DMS 273 (cell line): ENCODE results near the gene RPS6KA3.
"Not testable (repeated sequence)": the region's sequence is repeated elsewhere in the genome, so short reads cannot be mapped to it uniquely, and the experiment has no call there.

Experiments
- DNase-seq: peaks from one replicate; lab custom pipeline; 2025; ENCODE audit not compliant: unreplicated experiment; lab: John Stamatoyannopoulos, UW

Gene RPS6KA3

GRCh38 chrX:20224814-20225487 is 41.8 kb downstream of the RPS6KA3 start:
- DNase-seq: no peak

GRCh38 chrX:20221902-20222301 is 44.8 kb downstream of the RPS6KA3 start:
- no peak for DNase-seq

GRCh38 chrX:20218836-20219505 is 47.7 kb downstream of the RPS6KA3 start:
- peak; percentile 49 for DNase-seq

- DNase-seq: no peak
These were observed 48.8 kb downstream of the RPS6KA3 start for GRCh38 chrX:20217906-20218305.

- DNase-seq: peak; percentile 40
These were observed 49.4 kb downstream of the RPS6KA3 start for GRCh38 chrX:20217271-20217670.

GRCh38 chrX:20215565-20215964 is 51.1 kb downstream of the RPS6KA3 start:
- peak; percentile 38 for DNase-seq

- no peak for DNase-seq
These were observed 54.1 kb downstream of the RPS6KA3 start for GRCh38 chrX:20212486-20213089.

- no peak for DNase-seq
These were observed 55.4 kb downstream of the RPS6KA3 start for GRCh38 chrX:20211261-20211786.

- DNase-seq: no peak
These were observed 60.6 kb downstream of the RPS6KA3 start for GRCh38 chrX:20205927-20206708.

GRCh38 chrX:20204351-20204750 is 62.4 kb downstream of the RPS6KA3 start:
- DNase-seq: no peak

- no peak for DNase-seq
These were observed 69.0 kb downstream of the RPS6KA3 start for GRCh38 chrX:20197641-20198210.

GRCh38 chrX:20189171-20189570 is 77.5 kb downstream of the RPS6KA3 start:
- DNase-seq: no peak

- no peak for DNase-seq
These were observed 84.9 kb downstream of the RPS6KA3 start for GRCh38 chrX:20181598-20182329.

- DNase-seq: no peak
These were observed 89.6 kb downstream of the RPS6KA3 start for GRCh38 chrX:20177093-20177492.

- DNase-seq: no peak
These were observed 92.9 kb downstream of the RPS6KA3 start for GRCh38 chrX:20173856-20174255.

GRCh38 chrX:20173313-20173712 is 93.4 kb downstream of the RPS6KA3 start:
- no peak for DNase-seq

- no peak for DNase-seq
These were observed 94.8 kb downstream of the RPS6KA3 start for GRCh38 chrX:20171887-20172286.

- not testable (repeated sequence) for DNase-seq
These were observed 104.2 kb downstream of the RPS6KA3 start for GRCh38 chrX:20162516-20162915.

- no peak for DNase-seq
These were observed 106.8 kb downstream of the RPS6KA3 start for GRCh38 chrX:20159797-20160385.

- DNase-seq: no peak
These were observed 115.0 kb downstream of the RPS6KA3 start for GRCh38 chrX:20151689-20152088.
